IPS-18a (cell line): ENCODE measurements around the gene SRP68.
"Not testable (repeated sequence)": the region's sequence is repeated elsewhere in the genome, so short reads cannot be mapped to it uniquely, and the experiment has no call there.

Experiments used
- H3K27ac ChIP-seq: one replicate; pipeline ENCODE4 v1.5.1; 2013; ENCODE audit warnings: low read length
- H3K27me3 ChIP-seq: one replicate; pipeline ENCODE4 v1.6.1; 2013; ENCODE audit warnings: mild to moderate bottlenecking, low read length; ENCODE audit not compliant: control insufficient read depth, insufficient read depth
- H3K36me3 ChIP-seq: one replicate; pipeline ENCODE4 v1.6.1; 2013; ENCODE audit warnings: low read depth, low read length; ENCODE audit not compliant: control insufficient read depth
- H3K4me1 ChIP-seq: one replicate; pipeline ENCODE4 v1.6.1; 2013; ENCODE audit warnings: low read depth, low read length; ENCODE audit not compliant: control insufficient read depth
- H3K4me3 ChIP-seq: one replicate; pipeline ENCODE4 v1.5.1; 2013; ENCODE audit warnings: low read length
- H3K9ac ChIP-seq: one replicate; pipeline ENCODE4 v1.6.1; 2013; ENCODE audit warnings: mild to moderate bottlenecking, low read length, moderate library complexity
- H3K9me3 ChIP-seq: one replicate; pipeline ENCODE4 v1.6.1; 2013; ENCODE audit warnings: low read depth, low read length; ENCODE audit not compliant: control insufficient read depth

The SRP68 gene

DNA sequence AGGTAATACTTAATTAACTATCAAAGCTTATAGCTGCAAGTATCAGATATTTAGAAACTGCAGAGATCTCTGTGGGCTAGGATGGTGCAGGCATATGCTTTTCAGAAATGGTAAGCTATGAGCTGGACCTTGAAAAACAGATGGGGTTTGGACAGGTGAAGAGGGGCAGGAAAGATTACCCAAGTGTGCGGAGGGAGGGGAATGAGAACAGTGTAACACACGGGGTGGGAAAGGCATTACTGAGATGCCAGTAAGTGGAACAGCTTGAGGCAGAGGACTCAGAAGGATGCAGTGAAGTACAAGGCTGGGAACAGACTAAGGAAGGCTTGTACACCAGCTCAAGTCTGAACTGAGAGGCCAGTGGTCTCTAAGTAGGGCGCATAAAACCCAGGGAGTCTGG, 23.1 kb downstream of the SRP68 start:
- H3K9ac ChIP-seq = no peak overlapping the region
- H3K4me3 ChIP-seq = no peak overlapping the region
- no peaks in the 10 kb centered on the region for H3K4me1 ChIP-seq
- peaks cover 69% of the 10 kb centered on the region for H3K36me3 ChIP-seq
- H3K27me3 ChIP-seq = no peaks in the 10 kb centered on the region
- no peak overlapping the region for H3K27ac ChIP-seq
- H3K9me3 ChIP-seq = no peaks in the 10 kb centered on the region

DNA sequence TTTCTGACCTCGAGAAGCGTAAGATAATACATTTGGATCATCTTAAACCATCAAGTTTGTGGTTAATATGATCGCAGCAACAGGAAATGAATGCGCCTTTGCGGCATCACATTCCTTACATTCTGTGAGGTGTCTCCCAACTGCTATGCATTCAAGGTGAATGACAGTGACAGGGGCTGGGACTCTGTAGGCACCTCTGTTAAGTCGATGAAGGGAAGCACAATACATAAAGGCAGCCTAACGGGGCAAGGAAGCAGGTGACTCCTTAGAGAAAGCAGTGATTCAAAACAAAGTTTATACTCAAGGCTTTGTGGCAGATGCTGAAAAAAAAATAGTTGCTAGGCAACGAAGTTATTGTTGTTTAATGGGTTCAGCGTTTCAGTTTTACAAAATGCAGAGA, 23.6 kb downstream of the SRP68 start:
- H3K9me3 ChIP-seq = no peaks in the 10 kb centered on the region
- peaks cover 69% of the 10 kb centered on the region for H3K36me3 ChIP-seq
- H3K4me1 ChIP-seq = no peaks in the 10 kb centered on the region
- H3K9ac ChIP-seq = no peak overlapping the region
- no peak overlapping the region for H3K27ac ChIP-seq
- H3K4me3 ChIP-seq = no peak overlapping the region
- no peaks in the 10 kb centered on the region for H3K27me3 ChIP-seq

DNA sequence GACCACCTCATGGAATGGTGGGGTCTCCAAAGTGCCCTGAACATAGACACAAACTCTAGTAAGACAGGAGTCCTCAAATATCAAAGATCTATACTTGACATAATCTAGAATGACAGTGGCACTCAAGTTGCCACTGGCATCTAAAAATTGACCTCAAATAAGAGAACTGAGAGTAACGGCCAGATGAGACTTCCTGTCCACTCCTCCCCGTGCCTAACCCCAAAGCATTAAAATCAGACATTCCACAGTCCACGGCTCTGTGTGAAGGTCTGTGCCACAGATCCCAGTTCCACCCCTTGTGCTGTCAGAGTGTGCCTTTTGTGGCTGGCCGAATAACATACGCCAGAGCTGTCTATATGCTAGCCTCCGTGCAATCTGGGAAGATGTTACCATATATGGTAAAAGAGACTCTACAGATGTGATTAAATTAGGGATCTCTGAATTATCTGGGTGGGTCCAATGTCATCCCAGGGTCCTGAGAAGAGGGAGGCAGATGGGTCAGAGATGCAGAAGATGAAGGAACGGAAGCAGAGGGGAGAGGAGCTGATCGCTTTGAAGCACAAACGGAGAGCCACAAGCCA, 24.2 kb downstream of the SRP68 start:
- Histone ChIP-seq H3K9ac (no peak overlapping the region), H3K36me3 (peaks cover 71% of the 10 kb centered on the region), H3K27ac (no peak overlapping the region), H3K27me3 (no peaks in the 10 kb centered on the region), H3K4me3 (no peak overlapping the region), H3K4me1 (no peaks in the 10 kb centered on the region), H3K9me3 (no peaks in the 10 kb centered on the region)

DNA sequence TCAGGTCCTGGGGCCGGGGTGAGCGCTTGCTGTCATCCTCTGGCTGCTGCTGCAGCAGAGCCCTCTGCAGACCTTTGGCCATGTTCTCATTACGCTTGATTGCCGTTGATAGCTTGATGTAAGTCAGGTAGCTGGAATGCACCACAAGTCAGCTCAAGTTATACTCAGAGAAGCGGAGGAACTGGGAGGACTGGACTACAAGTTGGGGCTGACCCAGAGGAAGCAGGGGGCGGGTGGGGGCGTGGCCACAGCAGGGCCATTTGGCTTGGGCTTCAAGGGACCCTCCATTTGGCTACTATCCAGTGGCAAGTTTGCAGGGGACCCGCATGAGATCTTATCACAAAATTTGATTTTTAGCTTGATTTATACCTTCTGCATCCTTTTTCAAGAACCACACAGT, 26.3 kb downstream of the SRP68 start:
- Histone ChIP-seq H3K36me3 (peaks cover 79% of the 10 kb centered on the region), H3K27ac (no peak overlapping the region), H3K4me1 (peaks cover 3% of the 10 kb centered on the region), H3K9me3 (no peaks in the 10 kb centered on the region), H3K27me3 (no peaks in the 10 kb centered on the region), H3K9ac (no peak overlapping the region), H3K4me3 (no peak overlapping the region)

DNA sequence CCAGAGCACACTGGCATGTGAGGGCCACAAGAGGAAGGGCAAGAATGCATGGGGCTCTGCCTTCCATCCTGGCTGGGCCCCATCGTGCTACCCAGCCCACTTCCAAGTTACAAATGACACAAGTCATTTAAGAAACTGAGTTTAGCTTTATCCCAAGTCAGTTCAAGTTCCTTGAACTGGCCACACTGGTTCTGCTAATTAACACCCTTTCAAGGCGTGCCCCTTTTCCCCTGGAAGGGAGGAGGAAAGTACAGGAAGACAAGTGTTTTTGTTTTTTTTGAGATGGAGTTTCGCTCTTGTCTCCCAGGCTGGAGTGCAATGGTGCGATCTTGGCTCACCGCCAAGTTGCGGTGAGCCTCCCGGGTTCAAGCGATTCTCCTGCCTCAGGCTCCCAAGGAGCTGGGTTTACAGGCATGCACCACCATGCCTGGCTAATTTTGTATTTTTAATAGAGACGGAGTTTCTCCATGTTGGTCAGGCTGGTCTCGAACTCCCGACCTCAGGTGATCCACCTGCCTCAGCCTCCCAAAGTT, 27.8 kb downstream of the SRP68 start:
- H3K9me3 ChIP-seq, H3K9ac ChIP-seq, H3K27ac ChIP-seq, H3K4me3 ChIP-seq, H3K27me3 ChIP-seq: not testable (repeated sequence)
- peaks cover 80% of the 10 kb centered on the region for H3K36me3 ChIP-seq
- H3K4me1 ChIP-seq = peaks cover 10% of the 10 kb centered on the region

DNA sequence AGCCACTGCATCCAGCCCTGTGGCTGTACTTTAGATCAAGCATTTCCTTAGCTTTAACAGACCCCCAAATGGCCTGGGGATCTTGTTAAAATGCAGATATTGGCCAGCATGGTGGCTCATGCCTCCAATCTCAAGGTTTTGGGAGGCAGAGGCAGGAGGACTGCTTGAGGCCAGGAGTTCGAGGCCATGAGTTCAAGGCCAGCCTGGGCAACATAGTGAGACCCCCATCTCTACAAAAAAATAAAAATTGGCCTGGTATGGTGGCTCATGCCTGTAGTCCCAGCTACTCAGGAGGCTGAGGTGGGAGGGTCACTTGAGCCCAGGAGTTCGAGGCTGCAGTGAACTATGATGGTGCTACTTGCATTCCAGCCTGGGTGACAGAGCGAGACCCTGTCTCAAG, 29.4 kb downstream of the SRP68 start:
- Histone ChIP-seq H3K4me1 (peaks cover 10% of the 10 kb centered on the region), H3K36me3 (peaks cover 78% of the 10 kb centered on the region)
- not testable (repeated sequence) for H3K27me3 ChIP-seq, H3K9me3 ChIP-seq, H3K27ac ChIP-seq, H3K9ac ChIP-seq, H3K4me3 ChIP-seq

DNA sequence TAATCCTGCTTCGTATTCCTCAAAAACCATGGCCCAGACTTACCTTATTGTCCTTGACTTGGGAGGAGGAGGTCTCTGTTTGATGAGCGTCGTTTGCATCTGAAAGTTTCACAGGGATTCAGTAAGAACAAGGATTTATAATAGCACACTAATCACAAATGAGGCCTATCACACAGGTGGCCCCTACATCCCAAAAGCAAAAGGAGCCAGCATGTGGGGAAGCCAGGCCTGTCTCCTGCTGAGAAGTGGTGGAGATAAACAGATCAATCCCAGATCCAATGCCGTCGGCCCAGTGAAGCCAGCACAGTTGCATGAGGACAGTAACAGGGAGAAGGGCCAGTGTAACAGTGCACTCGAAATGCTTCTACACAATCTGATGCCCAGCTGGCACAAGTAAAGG, 31.9 kb downstream of the SRP68 start:
- no peak overlapping the region for H3K9ac ChIP-seq
- no peak overlapping the region for H3K27ac ChIP-seq
- H3K4me3 ChIP-seq = no peak overlapping the region
- H3K27me3 ChIP-seq = no peaks in the 10 kb centered on the region
- no peaks in the 10 kb centered on the region for H3K9me3 ChIP-seq
- peaks cover 17% of the 10 kb centered on the region for H3K4me1 ChIP-seq
- peaks cover 58% of the 10 kb centered on the region for H3K36me3 ChIP-seq

DNA sequence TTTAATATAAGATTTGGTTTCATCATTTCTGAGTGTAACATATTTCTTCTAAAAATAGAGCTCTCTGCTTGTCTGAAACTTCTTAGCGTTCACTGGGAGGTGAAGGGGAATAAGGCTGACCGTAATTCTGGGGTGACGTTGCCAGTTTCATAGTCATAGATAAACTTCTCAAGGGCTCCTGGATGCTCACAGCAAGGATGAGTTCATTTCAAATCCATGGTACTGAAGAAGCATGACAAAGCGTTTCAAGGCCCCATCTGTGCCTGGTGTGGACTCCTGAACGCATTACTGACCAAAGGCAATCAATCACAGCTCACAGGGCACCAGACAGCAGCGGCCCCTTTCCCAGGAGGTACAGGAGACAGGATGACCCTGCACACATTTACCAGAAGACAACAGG, 33.2 kb downstream of the SRP68 start:
- Histone ChIP-seq H3K27me3 (no peaks in the 10 kb centered on the region), H3K4me3 (no peak overlapping the region), H3K4me1 (peaks cover 17% of the 10 kb centered on the region), H3K36me3 (peaks cover 46% of the 10 kb centered on the region), H3K9ac (no peak overlapping the region), H3K27ac (no peak overlapping the region), H3K9me3 (no peaks in the 10 kb centered on the region)

DNA sequence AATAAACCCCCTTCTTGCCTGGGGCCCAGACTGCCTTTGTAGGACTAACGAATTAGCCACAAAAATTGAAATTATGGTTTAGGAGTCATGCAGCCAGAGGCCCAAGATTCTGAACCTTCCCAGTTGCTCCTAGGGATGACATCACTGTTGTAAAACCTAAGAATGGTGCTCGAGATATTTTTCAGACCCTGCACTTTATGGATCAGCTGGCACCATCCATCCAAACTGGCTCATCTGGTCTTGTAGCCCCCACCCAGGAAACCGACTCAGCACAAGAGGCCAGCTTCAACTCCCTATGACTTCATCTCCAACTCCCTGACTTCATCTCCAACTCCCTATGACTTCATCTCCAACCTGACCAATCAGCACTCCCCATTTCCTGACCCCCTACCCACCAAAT, 34.3 kb downstream of the SRP68 start:
- H3K36me3 ChIP-seq = peaks cover 35% of the 10 kb centered on the region
- H3K4me1 ChIP-seq = peaks cover 17% of the 10 kb centered on the region
- H3K27ac ChIP-seq = no peak overlapping the region
- no peak overlapping the region for H3K4me3 ChIP-seq
- no peak overlapping the region for H3K9ac ChIP-seq
- no peaks in the 10 kb centered on the region for H3K27me3 ChIP-seq
- H3K9me3 ChIP-seq = no peaks in the 10 kb centered on the region

DNA sequence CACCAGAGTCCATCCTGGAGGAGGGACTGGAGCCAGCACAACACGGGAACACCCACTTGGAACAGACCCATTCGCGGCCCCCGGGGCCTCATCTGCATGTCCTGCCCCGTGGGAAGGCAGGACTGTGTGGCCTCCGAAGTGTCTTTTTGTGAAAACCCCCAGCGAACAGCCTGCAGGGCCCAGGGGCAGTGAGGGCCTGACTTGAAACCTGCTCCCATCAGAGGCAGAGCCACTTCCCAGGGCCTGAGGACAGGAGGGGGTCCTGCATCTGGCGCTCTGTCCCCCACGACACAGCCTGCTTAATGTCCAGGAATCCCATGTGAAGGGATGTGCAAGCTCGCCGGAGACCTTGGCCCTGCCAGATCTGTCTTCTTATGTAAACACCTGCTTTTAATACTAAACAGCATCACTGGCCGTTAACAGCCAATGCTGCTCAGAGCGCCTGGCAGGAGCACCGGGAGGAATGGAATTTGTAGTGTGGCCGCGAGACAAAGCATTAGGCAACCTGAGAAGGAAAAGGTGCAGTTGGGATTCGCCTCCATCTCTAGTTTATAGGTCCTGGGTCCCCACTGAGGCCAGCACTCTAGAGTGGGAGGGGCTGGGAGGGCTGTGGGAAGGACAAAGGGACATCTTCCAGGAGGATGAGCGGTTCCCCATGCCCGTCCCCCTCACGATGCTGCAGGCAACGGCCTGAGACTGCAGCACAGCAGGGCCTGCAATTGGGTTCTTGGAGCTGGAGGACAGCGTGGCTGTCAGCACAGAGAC, 35.6 kb downstream of the SRP68 start:
- no peak overlapping the region for H3K9ac ChIP-seq
- no peaks in the 10 kb centered on the region for H3K27me3 ChIP-seq
- H3K36me3 ChIP-seq = peaks cover 29% of the 10 kb centered on the region
- H3K4me3 ChIP-seq = no peak overlapping the region
- no peaks in the 10 kb centered on the region for H3K9me3 ChIP-seq
- no peak overlapping the region for H3K27ac ChIP-seq
- peaks cover 17% of the 10 kb centered on the region for H3K4me1 ChIP-seq

DNA sequence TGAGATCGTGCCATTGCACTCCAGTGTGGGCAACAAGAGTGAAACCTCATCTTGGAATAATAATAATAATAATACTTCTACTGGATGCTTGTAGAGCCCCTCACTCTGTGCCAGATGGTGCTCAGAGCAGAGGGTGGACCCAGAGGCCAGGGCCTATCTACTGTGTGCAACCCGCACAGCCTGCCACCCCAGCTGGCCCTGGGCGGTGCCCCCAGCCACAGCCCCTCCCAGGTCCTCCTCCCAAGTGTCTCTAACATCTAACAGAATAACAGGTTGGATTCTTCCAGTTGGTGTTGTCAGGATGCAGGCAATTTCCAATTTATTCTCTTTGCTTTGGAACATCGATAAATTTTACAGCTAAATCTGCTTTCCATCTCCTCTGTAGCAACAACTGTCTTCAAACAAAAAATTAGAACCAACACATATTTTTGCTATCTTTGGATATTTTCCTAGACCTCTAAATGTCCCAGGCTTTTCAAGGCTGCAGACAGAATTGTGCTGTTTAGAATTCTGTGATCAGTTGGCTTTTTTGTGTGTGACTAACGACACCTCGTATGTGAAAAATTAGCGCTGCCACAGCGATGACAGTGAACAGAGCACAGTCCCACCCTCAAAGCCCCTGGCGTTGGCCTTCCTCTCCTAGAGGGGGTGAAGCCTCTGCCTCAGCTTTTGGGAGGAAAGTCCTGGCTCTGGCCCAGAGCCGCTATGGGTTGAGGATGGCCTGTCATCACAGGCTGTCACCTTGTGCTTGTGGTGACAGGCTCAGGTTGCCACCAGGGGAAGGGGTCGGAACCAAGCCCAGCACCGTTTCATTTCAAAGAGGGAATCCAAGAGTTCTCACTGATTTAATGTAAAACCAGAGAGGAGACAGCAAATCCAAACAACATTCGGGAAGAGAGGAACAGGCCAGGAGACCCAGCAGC, 37.6 kb downstream of the SRP68 start:
- H3K36me3 ChIP-seq = peaks cover 16% of the 10 kb centered on the region
- no peak overlapping the region for H3K9ac ChIP-seq
- peaks cover 8% of the 10 kb centered on the region for H3K4me1 ChIP-seq
- no peaks in the 10 kb centered on the region for H3K27me3 ChIP-seq
- H3K27ac ChIP-seq = no peak overlapping the region
- H3K9me3 ChIP-seq = no peaks in the 10 kb centered on the region
- H3K4me3 ChIP-seq = no peak overlapping the region
